HepG2 (cell line): ENCODE measurements around the gene KIF26B. TPM values are rescaled to one million over a fixed set of nuclear protein-coding genes. Genes with fewer than 3 reads are reported as not detected.

Experiments used
- ATAC-seq: fragments of 200-7000 bp; cut with Tn5 transposase; 3 replicates; pipeline ENCODE4 v1.9.1; 2020; ENCODE audit warnings: mild to moderate bottlenecking, moderate library complexity
- BruUV-seq: library from RNA; stranded (reverse); fragments of 400-500 nt; replicated peaks from 2 replicates; lab custom pipeline; 2021; lab: Mats Ljungman, UMichigan
- CTCF ChIA-PET: fragments of 300-600 bp; formaldehyde crosslinking; extraction: SDS; loops from one replicate; lab custom pipeline; 2021; ENCODE audit warnings: low total read pairs, inconsistent platforms, low intra/inter-chr PET ratio; lab: Yijun Ruan, JAX
- POLR2A ChIA-PET: fragments of 350-600 bp; sonication (Branson Sonifier 250); formaldehyde crosslinking; loops from one replicate; lab custom pipeline; 2020; ENCODE audit warnings: antibody characterized with exemption, inconsistent platforms; lab: Yijun Ruan, JAX
- DNase-seq: peaks from one replicate; pipeline ENCODE4 v3.0.0-alpha.2; 2015; ENCODE audit warnings: low spot score
- FAIRE-seq: peaks from 3 replicates; lab custom pipeline; 2011; peaks lifted over from hg19 to GRCh38; lab: Jason Lieb, UNC
- H2AFZ ChIP-seq: one replicate; pipeline ENCODE4 v1.6.1; 2011; ENCODE audit warnings: low read length, inconsistent platforms
- H3K27ac ChIP-seq: fragments of 300-600 bp; 3 replicates; pipeline ENCODE4 v1.8.0; 2011; ENCODE audit warnings: mixed run types, mild to moderate bottlenecking, mixed read lengths, low read length, inconsistent platforms; ENCODE audit not compliant: insufficient read depth; ENCODE audit errors: extremely low read length
- H3K27me3 ChIP-seq, 2 experiments: fragments of 200-600 bp in 1 of 2; 2 replicates in 1 of 2; 3 replicates in 1 of 2; pipeline versions ENCODE4 v1.6.0 to v1.8.0; 2011; ENCODE audit warnings: low read length in 2 of 2, mild to moderate bottlenecking in 2 of 2, moderate library complexity in 2 of 2, inconsistent platforms in 1 of 2; ENCODE audit not compliant: insufficient read depth in 2 of 2, control insufficient read depth in 1 of 2
- H3K36me3 ChIP-seq, 2 experiments: fragments of 200-600 bp in 1 of 2; replicated peaks in 1 of 2; 2 replicates in 1 of 2; 3 replicates in 1 of 2; pipeline versions ENCODE4 v1.5.1 to v1.8.0; 2011; ENCODE audit warnings: low read length in 2 of 2, inconsistent platforms in 1 of 2; ENCODE audit not compliant: insufficient read depth in 2 of 2, control insufficient read depth in 1 of 2
- H3K4me1 ChIP-seq: 2 replicates; pipeline ENCODE4 v1.5.1; 2012; ENCODE audit warnings: low read length, inconsistent platforms; ENCODE audit not compliant: insufficient read depth
- H3K4me2 ChIP-seq: 2 replicates; pipeline ENCODE4 v1.6.0; 2011; ENCODE audit warnings: low read depth, low read length, inconsistent platforms
- H3K4me3 ChIP-seq, 3 experiments: fragments of 200-600 bp in 1 of 3; sonication (generic), shearing (Covaris generic) in 1 of 3; replicated peaks in 1 of 3; 2 replicates each; pipeline ENCODE4 v1.5.1; 2011 to 2016; ENCODE audit warnings: low read length in 3 of 3, inconsistent platforms in 2 of 3, low read depth in 2 of 3, mild to moderate bottlenecking in 2 of 3, control low read depth in 1 of 3, mixed read lengths in 1 of 3; ENCODE audit not compliant: insufficient read depth in 1 of 3
- H3K79me2 ChIP-seq: one replicate; pipeline ENCODE4 v1.6.1; 2011; ENCODE audit warnings: low read length, inconsistent platforms; ENCODE audit not compliant: insufficient read depth
- H3K9ac ChIP-seq: 2 replicates; pipeline ENCODE4 v1.6.0; 2011; ENCODE audit warnings: mild to moderate bottlenecking, low read depth, low read length, inconsistent platforms; ENCODE audit not compliant: insufficient read depth
- H3K9me3 ChIP-seq: 2 replicates; pipeline ENCODE4 v1.5.1; 2012; ENCODE audit warnings: mild to moderate bottlenecking, low read length
- H4K20me1 ChIP-seq: 2 replicates; pipeline ENCODE4 v1.6.0; 2011; ENCODE audit warnings: inconsistent platforms, mild to moderate bottlenecking, low read length, moderate library complexity; ENCODE audit not compliant: insufficient read depth
- SMAD9 ChIP-seq: sonication (generic); formaldehyde crosslinking; IDR thresholded peaks from 2 replicates; pipeline ENCODE4 v1.5.1; 2020; ENCODE audit warnings: mild to moderate bottlenecking, missing genetic modification reagents
- SRF ChIP-seq: IDR thresholded peaks from 2 replicates; pipeline ENCODE4 v1.6.1; 2011; ENCODE audit warnings: mild to moderate bottlenecking, low read depth, low read length, moderate library complexity
- ZC3H4 ChIP-seq: sonication (generic); formaldehyde crosslinking; IDR thresholded peaks from 2 replicates; pipeline ENCODE4 v1.4.0; 2020; ENCODE audit warnings: missing genetic modification reagents, borderline replicate concordance
- ZFY ChIP-seq: sonication (generic); formaldehyde crosslinking; IDR thresholded peaks from 2 replicates; pipeline ENCODE4 v1.4.0; 2020; ENCODE audit warnings: missing genetic modification reagents
- ZNF263 ChIP-seq: sonication (generic); formaldehyde crosslinking; IDR thresholded peaks from 2 replicates; pipeline ENCODE4 v1.4.0; 2020; ENCODE audit warnings: missing genetic modification reagents
- ZNF414 ChIP-seq: sonication (generic); formaldehyde crosslinking; IDR thresholded peaks from 2 replicates; pipeline ENCODE4 v1.5.0; 2020; ENCODE audit warnings: missing genetic modification reagents
- ZSCAN12 ChIP-seq: sonication (generic); formaldehyde crosslinking; IDR thresholded peaks from 2 replicates; pipeline ENCODE4 v1.9.0; 2021; ENCODE audit warnings: mild to moderate bottlenecking, missing genetic modification reagents
- WGBS: methylation state at CpG from one replicate; pipeline ENCODE4 v1.1.6; 2017; ENCODE audit warnings: low lambda C conversion rate; 5-methylcytosine and 5-hydroxymethylcytosine counted together
- in situ Hi-C: cut with HindIII; loops from 2 replicates; pipeline ENCODE4 v1.10.0; 2017; ENCODE audit warnings: low pct_unique_long_range_greater_than_20kb; ENCODE audit not compliant: extremely low pct_ligation_motif_present
- intact Hi-C: fragments of 100-400 bp; cut with micrococcal nuclease; formaldehyde crosslinking; loops from one replicate; pipeline ENCODE4 v1.10.0; 2022; ENCODE audit not compliant: unreplicated experiment
- polyA plus RNA-seq, 8 experiments: library from polyadenylated mRNA; depleted of rRNA in 3 of 8; stranded (reverse) in 7 of 8; unstranded in 1 of 8; fragments of >200 nt; fragmentation: Illumina TruSeq in 4 of 8; extraction: Trizol in 4 of 8; gene quantifications; 2 replicates each; pipeline versions ENCODE4 v1.2.1 to v1.2.3, GENCODE V29; 2011 to 2016; ENCODE audit warnings: low read depth in 4 of 8, missing spikeins in 1 of 8, mixed read lengths in 1 of 8; ENCODE audit not compliant: insufficient read depth in 1 of 8
- total RNA-seq, 5 experiments: library from RNA; depleted of rRNA; stranded (reverse); fragments of >200 nt; fragmentation: Illumina TruSeq; extraction: Trizol; gene quantifications; 2 replicates each; pipeline ENCODE4 v1.2.3, GENCODE V29; 2016; ENCODE audit warnings: low read depth in 1 of 5
- TF ChIP-seq, protein P1 (sequence below): sonication (generic); formaldehyde crosslinking; IDR thresholded peaks from 2 replicates; pipeline ENCODE4 v1.5.0; 2020; ENCODE audit warnings: mild to moderate bottlenecking, missing genetic modification reagents

The KIF26B gene
- total and polyA plus RNA-seq, 2 of the 13 experiments (the other 11 are each of a cell fraction or from before 2014, with no cell fraction given), result 0.08 to 0.09 TPM

- Histone ChIP-seq H4K20me1 (no peaks in the 10 kb centered on the region), H3K36me3 (no peaks in the 10 kb centered on the region), H3K4me3 (no peak overlapping the region; a peak in 1 of 6 replicates), H3K79me2 (no peaks in the 10 kb centered on the region), H3K9ac (no peak overlapping the region), H3K4me1 (peaks cover 46% of the 10 kb centered on the region), H3K4me2 (no peak overlapping the region), H2AFZ (no peak overlapping the region), H3K27me3 (no peaks in the 10 kb centered on the region), H3K27ac (no peak overlapping the region), H3K9me3 (no peaks in the 10 kb centered on the region)
- in situ Hi-C loops, result no loop called here
- POLR2A ChIA-PET, result no interaction called here
- BruUV-seq, result no TSS peak
- DNase-seq, result no peak
- ATAC-seq, result no peak; the same call in 2 of the 3 replicates
- CTCF ChIA-PET, result no interaction called here
- 55% methylated on average over 6 of the region's 6 CpGs for WGBS
- intact Hi-C loops, result no loop called here
- no peak for FAIRE-seq
- TF ChIP-seq ZC3H4, result no peak
- TF ChIP-seq SMAD9 (CRISPR knock-in tag), result no peak
- TF ChIP-seq, protein P1, sequence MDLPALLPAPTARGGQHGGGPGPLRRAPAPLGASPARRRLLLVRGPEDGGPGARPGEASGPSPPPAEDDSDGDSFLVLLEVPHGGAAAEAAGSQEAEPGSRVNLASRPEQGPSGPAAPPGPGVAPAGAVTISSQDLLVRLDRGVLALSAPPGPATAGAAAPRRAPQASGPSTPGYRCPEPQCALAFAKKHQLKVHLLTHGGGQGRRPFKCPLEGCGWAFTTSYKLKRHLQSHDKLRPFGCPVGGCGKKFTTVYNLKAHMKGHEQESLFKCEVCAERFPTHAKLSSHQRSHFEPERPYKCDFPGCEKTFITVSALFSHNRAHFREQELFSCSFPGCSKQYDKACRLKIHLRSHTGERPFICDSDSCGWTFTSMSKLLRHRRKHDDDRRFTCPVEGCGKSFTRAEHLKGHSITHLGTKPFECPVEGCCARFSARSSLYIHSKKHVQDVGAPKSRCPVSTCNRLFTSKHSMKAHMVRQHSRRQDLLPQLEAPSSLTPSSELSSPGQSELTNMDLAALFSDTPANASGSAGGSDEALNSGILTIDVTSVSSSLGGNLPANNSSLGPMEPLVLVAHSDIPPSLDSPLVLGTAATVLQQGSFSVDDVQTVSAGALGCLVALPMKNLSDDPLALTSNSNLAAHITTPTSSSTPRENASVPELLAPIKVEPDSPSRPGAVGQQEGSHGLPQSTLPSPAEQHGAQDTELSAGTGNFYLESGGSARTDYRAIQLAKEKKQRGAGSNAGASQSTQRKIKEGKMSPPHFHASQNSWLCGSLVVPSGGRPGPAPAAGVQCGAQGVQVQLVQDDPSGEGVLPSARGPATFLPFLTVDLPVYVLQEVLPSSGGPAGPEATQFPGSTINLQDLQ (CRISPR knock-in tag), result no peak
- TF ChIP-seq SRF, result no peak
- no peak for TF ChIP-seq ZNF263
- TF ChIP-seq ZFY, result no peak
- TF ChIP-seq ZNF414, result no peak
- TF ChIP-seq ZSCAN12, result no peak
These were observed 314.2 kb downstream of the KIF26B start for GRCh38 chr1:245469006-245469405.
